Activated T-helper 2 cell treated with anti-CD3 and anti-CD28 coated beads, Interferon-gamma antibody, Interleukin-2, Interleukin-4, amounts not matched to agents 10 μg/mL and 5 μg/mL and 100 μg/mL, durations not matched to agents 14 hours and 24 hours and 36 hours (primary cell): Measurements from ENCODE around the gene DRC1. TPM values are rescaled to one million over a fixed set of nuclear protein-coding genes. Genes with fewer than 3 reads are reported as not detected.

ENCODE experiments used
- DNase-seq: peaks from one replicate; pipeline ENCODE4 v3.0.0; 2021; ENCODE audit warnings: low spot score
- H3K27ac Mint-ChIP-seq: one replicate; pipeline ENCODE4 v1.8.0; 2021; ENCODE audit warnings: mixed read lengths
- H3K27me3 Mint-ChIP-seq: one replicate; pipeline ENCODE4 v1.8.0; 2021; ENCODE audit warnings: low read depth, mixed read lengths
- H3K36me3 Mint-ChIP-seq: one replicate; pipeline ENCODE4 v1.8.0; 2021; ENCODE audit warnings: low read depth, mixed read lengths
- H3K4me1 Mint-ChIP-seq: one replicate; pipeline ENCODE4 v1.8.0; 2021; ENCODE audit warnings: low read depth, mixed read lengths
- H3K4me3 Mint-ChIP-seq: one replicate; pipeline ENCODE4 v1.8.0; 2021; ENCODE audit warnings: low read depth, mild to moderate bottlenecking, moderate library complexity, mixed read lengths
- H3K9me3 Mint-ChIP-seq: one replicate; pipeline ENCODE4 v1.8.0; 2021; ENCODE audit warnings: mixed read lengths
- intact Hi-C: fragments of 100-400 bp; cut with micrococcal nuclease; formaldehyde crosslinking; loops from one replicate; pipeline ENCODE4 v1.15.1; 2023
- total RNA-seq: library from RNA; stranded (reverse); gene quantifications from 2 replicates; pipeline ENCODE4 v1.2.3, GENCODE V29; 2022

Gene DRC1
- total RNA-seq, 1 donor from 2014 or later, result not detected

- Mint-ChIP-seq H3K4me3 (no peak overlapping the region), H3K36me3 (no peaks in the 10 kb centered on the region), H3K9me3 (no peaks in the 10 kb centered on the region), H3K4me1 (peaks cover 5% of the 10 kb centered on the region), H3K27ac (no peak overlapping the region), H3K27me3 (peaks cover under 1% of the 10 kb centered on the region)
- intact Hi-C loops, result loop anchor here (10.0 kb wide), 1 partner anchor 305 kb away; the partner anchor contains the start of gene GAREM2
- no peak for DNase-seq
Measured at GRCh38 chr2:26479789-26480565, 78.3 kb downstream of the DRC1 start.

- no peak overlapping the region for H3K4me3 Mint-ChIP-seq
- H3K27me3 Mint-ChIP-seq, result peaks cover 2% of the 10 kb centered on the region
- H3K27ac Mint-ChIP-seq, result no peak overlapping the region
- intact Hi-C loops, result no loop called here
- H3K9me3 Mint-ChIP-seq, result no peaks in the 10 kb centered on the region
- no peaks in the 10 kb centered on the region for H3K36me3 Mint-ChIP-seq
- no peak for DNase-seq
- peaks cover 5% of the 10 kb centered on the region for H3K4me1 Mint-ChIP-seq
Measured at GRCh38 chr2:26480566-26481423, 79.1 kb downstream of the DRC1 start.

DNA sequence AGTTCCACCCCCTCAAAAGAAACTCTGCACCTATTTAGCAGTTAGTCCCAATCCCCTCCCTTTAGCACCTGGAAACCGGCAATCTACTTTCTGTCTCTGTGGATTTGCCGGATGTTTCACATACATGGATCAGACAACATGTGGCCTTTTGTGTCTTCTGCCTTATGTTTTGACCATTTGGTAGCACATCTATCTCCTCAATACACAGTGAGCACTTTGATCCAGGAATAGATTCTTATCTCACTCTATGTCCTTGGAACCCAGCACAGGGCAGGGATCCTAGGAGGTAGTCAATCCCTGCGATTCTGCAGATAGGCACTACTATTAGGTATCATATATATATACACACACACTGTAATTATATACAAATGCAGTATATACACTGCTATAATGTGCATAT, 80.0 kb downstream of the DRC1 start:
- Mint-ChIP-seq H3K27ac (no peak overlapping the region), H3K4me1 (peaks cover 7% of the 10 kb centered on the region), H3K27me3 (peaks cover 2% of the 10 kb centered on the region), H3K4me3 (no peak overlapping the region), H3K9me3 (no peaks in the 10 kb centered on the region), H3K36me3 (no peaks in the 10 kb centered on the region)
- no peak for DNase-seq
- intact Hi-C loops, result no loop called here

DNA sequence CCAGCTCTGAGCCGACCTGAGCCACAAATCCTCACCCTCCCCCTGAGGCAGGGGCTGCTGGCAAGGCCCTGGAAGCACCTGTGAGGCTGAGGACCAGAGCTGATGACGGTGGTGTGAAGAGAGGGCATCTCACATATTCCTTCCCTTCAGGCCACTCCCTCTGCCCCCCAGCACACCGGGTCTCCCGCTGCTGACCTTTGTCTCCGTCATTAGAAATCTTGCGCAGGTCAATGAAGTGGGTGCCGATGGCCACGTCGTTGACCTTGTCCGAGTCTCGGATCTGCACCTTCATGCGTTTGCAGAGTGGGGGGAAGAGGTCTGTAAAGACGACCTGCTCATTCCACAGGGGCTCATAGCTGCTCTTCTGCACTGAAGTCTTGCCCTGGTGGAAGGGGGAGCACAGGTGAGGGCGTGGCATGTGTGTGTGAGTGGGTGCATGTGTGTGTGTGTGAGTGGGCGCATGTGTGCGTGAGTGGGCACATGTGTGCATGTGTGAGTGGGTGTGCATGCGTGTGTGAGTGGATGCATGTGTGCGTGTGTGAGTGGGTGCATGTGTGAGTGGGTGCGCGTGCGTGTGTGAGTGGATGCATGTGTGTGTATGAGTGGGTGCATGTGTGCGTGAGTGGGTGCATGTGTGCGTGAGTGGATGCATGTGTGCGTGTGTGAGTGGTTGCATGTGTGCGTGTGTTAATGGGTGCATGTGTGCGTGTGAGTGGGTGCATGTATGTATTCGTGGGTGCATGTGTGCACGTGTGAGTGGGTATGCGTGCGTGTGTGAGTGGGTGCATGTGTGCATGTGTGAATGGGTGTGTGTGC, 80.7 kb downstream of the DRC1 start:
- no peak for DNase-seq
- Mint-ChIP-seq H3K4me3 (no peak overlapping the region), H3K4me1 (peaks cover 10% of the 10 kb centered on the region), H3K9me3 (no peaks in the 10 kb centered on the region), H3K36me3 (no peaks in the 10 kb centered on the region), H3K27ac (no peak overlapping the region), H3K27me3 (peaks cover 2% of the 10 kb centered on the region)
- intact Hi-C loops, result no loop called here

DNA sequence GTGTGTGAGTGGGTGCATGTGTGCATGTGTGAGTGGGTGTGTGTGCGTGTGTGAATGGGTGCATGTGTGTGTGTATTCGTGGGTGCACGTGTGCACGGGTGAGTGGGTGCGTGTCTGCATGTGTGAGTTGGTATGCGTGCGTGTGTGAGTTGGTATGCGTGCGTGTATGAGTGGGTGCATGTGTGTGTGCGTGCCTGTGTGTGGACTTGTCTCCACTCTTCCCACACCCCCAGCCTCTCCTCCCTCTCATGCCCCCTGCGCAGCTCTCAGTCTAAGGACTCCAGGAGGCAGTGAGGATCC, 81.3 kb downstream of the DRC1 start:
- Mint-ChIP-seq H3K9me3 (no peaks in the 10 kb centered on the region), H3K4me1 (peaks cover 5% of the 10 kb centered on the region), H3K36me3 (no peaks in the 10 kb centered on the region), H3K27me3 (peaks cover 2% of the 10 kb centered on the region), H3K4me3 (no peak overlapping the region), H3K27ac (no peak overlapping the region)
- DNase-seq, result no peak
- intact Hi-C loops, result no loop called here

DNA sequence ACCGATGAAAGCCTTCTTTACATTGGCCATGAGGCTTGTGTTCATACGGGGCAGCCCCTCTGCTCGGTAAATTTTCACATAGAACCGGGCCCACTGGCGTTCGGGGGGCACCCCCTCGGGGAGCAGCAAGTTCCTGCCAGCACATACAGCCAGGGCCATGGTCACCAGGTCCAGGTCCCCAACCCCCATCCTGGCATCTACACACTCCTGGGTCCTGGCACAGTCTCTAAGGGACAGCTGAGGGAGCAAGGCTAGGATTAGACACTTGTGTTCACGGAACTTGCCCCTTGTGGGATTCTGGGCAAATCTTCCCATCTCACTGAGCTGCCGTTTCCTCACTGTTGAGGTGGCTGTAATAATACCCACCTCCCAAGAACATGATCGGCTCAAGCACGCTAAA, 81.8 kb downstream of the DRC1 start:
- H3K4me1 Mint-ChIP-seq, result peaks cover 5% of the 10 kb centered on the region

DNA sequence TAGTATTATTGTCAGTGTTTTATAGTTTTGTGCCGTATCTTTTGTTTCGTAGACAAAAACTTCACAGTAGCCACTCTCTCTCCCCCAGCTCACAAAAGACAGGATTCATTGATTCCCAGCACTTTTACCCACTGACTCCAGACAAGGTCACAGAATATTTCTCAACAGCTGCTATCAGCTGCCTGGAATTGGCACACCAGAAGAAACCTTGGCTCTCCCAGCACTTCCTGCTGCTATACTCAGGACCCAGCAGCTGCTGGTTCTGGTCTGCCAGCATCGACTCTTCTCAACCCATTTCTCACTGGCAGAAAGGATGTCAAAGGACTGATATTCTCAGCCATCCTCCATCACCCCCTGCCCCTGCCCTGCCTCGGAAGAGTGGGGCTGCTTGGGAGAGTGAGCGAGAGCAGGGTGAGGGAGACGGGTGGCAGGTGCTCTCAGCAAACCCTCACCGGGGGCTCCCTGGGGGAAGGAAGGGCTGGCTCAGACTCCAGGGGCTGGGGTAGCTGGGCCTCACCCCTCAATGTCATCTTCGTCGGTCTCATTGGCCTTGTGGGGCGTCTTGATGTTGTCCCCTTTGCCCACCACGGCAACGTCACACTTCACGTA, 82.3 kb downstream of the DRC1 start:
- Mint-ChIP-seq H3K36me3 (no peaks in the 10 kb centered on the region), H3K9me3 (no peaks in the 10 kb centered on the region), H3K4me3 (no peak overlapping the region), H3K27ac (no peak overlapping the region), H3K4me1 (peaks cover 5% of the 10 kb centered on the region), H3K27me3 (peaks cover 2% of the 10 kb centered on the region)
- no peak for DNase-seq
- intact Hi-C loops, result no loop called here

More for the DNA sequence above, 81.8 kb downstream of the DRC1 start:
- Mint-ChIP-seq H3K4me3 (no peak overlapping the region), H3K27ac (no peak overlapping the region), H3K9me3 (no peaks in the 10 kb centered on the region), H3K27me3 (peaks cover 2% of the 10 kb centered on the region), H3K36me3 (no peaks in the 10 kb centered on the region)
- intact Hi-C loops, result no loop called here
- no peak for DNase-seq

GRCh38 chr2:26484579-26484978, 82.9 kb downstream of the DRC1 start:
- no peak for DNase-seq
- Mint-ChIP-seq H3K27me3 (peaks cover 2% of the 10 kb centered on the region), H3K9me3 (no peaks in the 10 kb centered on the region), H3K4me3 (no peak overlapping the region), H3K36me3 (no peaks in the 10 kb centered on the region), H3K27ac (no peak overlapping the region), H3K4me1 (peaks cover 5% of the 10 kb centered on the region)
- intact Hi-C loops, result no loop called here

- no peak overlapping the region for H3K4me3 Mint-ChIP-seq
- H3K36me3 Mint-ChIP-seq, result no peaks in the 10 kb centered on the region
- H3K9me3 Mint-ChIP-seq, result no peaks in the 10 kb centered on the region
- peaks cover 2% of the 10 kb centered on the region for H3K27me3 Mint-ChIP-seq
- DNase-seq, result no peak
- H3K4me1 Mint-ChIP-seq, result peaks cover 5% of the 10 kb centered on the region
- intact Hi-C loops, result no loop called here
- no peak overlapping the region for H3K27ac Mint-ChIP-seq
Measured at GRCh38 chr2:26485099-26485498, 83.4 kb downstream of the DRC1 start.

GRCh38 chr2:26485725-26486418, 84.2 kb downstream of the DRC1 start:
- intact Hi-C loops, result no loop called here
- DNase-seq, result no peak

DNA sequence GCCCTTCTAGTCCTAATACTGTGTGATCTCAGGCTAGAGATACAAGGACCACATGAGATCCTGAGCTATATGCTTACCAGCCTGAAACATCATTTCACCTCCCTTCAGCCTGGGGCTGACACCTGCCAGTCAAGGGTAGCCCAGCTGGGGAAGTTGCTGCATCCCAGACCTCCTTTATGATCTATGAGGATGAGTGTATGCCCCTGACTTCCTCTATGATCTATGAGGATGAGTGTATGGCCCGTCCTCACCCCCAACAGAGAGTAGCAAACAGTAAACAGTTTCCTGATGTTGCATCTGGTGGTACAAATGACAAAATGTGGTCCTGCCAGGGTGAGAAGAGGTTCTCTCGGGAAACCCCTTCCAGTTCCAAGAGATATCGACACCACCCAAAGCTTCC, 85.1 kb downstream of the DRC1 start:
- no peak overlapping the region for H3K27ac Mint-ChIP-seq
- no peak for DNase-seq
- H3K36me3 Mint-ChIP-seq, result no peaks in the 10 kb centered on the region
- intact Hi-C loops, result no loop called here
- H3K4me1 Mint-ChIP-seq, result peaks cover 5% of the 10 kb centered on the region
- H3K27me3 Mint-ChIP-seq, result peaks cover 2% of the 10 kb centered on the region
- no peak overlapping the region for H3K4me3 Mint-ChIP-seq
- no peaks in the 10 kb centered on the region for H3K9me3 Mint-ChIP-seq

More at GRCh38 chr2:26485725-26486418, 84.2 kb downstream of the DRC1 start:
- Mint-ChIP-seq H3K27ac (no peak overlapping the region), H3K9me3 (no peaks in the 10 kb centered on the region), H3K4me1 (peaks cover 5% of the 10 kb centered on the region), H3K27me3 (peaks cover 2% of the 10 kb centered on the region), H3K36me3 (no peaks in the 10 kb centered on the region), H3K4me3 (no peak overlapping the region)

GRCh38 chr2:26487192-26487591, 85.5 kb downstream of the DRC1 start:
- peaks cover 5% of the 10 kb centered on the region for H3K4me1 Mint-ChIP-seq
- intact Hi-C loops, result no loop called here

More at GRCh38 chr2:26487192-26487591, 85.5 kb downstream of the DRC1 start:
- H3K27me3 Mint-ChIP-seq, result peaks cover 2% of the 10 kb centered on the region
- no peaks in the 10 kb centered on the region for H3K36me3 Mint-ChIP-seq
- H3K9me3 Mint-ChIP-seq, result no peaks in the 10 kb centered on the region
- H3K4me3 Mint-ChIP-seq, result no peak overlapping the region
- no peak overlapping the region for H3K27ac Mint-ChIP-seq
- DNase-seq, result no peak
